ENCODE measurements around the gene HNRNPL. TPM values are rescaled to one million over a fixed set of nuclear protein-coding genes. Genes with fewer than 3 reads are reported as not detected.

The HNRNPL gene
- total RNA-seq, 1 experiment from 2014 or later: 710 TPM

GRCh38 chr19:38889803-38890202 is 40.0 kb upstream of the HNRNPL start:
- no peak overlapping the region for H2BK15ac ChIP-seq (ENCODE audit: low read depth, low read length)

More at GRCh38 chr19:38889803-38890202, 40.0 kb upstream of the HNRNPL start:
- Histone ChIP-seq H3K4ac (ENCODE audit: low read depth, low read length) (no peak overlapping the region), H3T11ph (ENCODE audit: low read length) (no peak overlapping the region), H4K8ac (replicated peaks; ENCODE audit: insufficient read length, low read depth, low read length) (no peak overlapping the region), H3K4me1 (ENCODE audit: insufficient read depth, low read length) (no peaks in the 10 kb centered on the region), H3K23ac (ENCODE audit: insufficient read length, low read depth, low read length) (no peak overlapping the region), H3K56ac (ENCODE audit: insufficient read length, low read depth, low read length) (no peak overlapping the region), H4K20me1 (ENCODE audit: control insufficient read depth, insufficient read depth, insufficient read length) (peaks cover 3% of the 10 kb centered on the region), H3K18ac (ENCODE audit: insufficient read length, low read depth, low read length) (no peak overlapping the region), H3K79me2 (ENCODE audit: insufficient read depth, low read length) (no peaks in the 10 kb centered on the region), H3K9me3 (ENCODE audit: control insufficient read depth, low read depth, low read length) (no peaks in the 10 kb centered on the region), H4K91ac (ENCODE audit: insufficient read length, low read depth, low read length) (no peak overlapping the region), H3K4me2 (ENCODE audit: insufficient read depth, insufficient read length, low read length) (no peak overlapping the region), H3K27me3 (ENCODE audit: insufficient read depth, low read length) (no peaks in the 10 kb centered on the region), H2AFZ (ENCODE audit: low read length) (no peak overlapping the region), H2BK20ac (ENCODE audit: low read depth, low read length, poor library complexity, severe bottlenecking) (no peak overlapping the region), H2BK12ac (ENCODE audit: insufficient read length, low read depth, low read length) (no peak overlapping the region), H3K79me1 (ENCODE audit: insufficient read depth, low read depth, low read length, poor library complexity, severe bottlenecking) (no peaks in the 10 kb centered on the region), H3K23me2 (ENCODE audit: insufficient read length, low read depth, low read length, poor library complexity, severe bottlenecking) (no peaks in the 10 kb centered on the region), H3K9ac (ENCODE audit: extremely low read depth, insufficient read length, low read length) (no peak overlapping the region), H2BK5ac (ENCODE audit: insufficient read length, low read length) (no peak overlapping the region), H2AK5ac (ENCODE audit: insufficient read length, low read length) (no peak overlapping the region), H2BK120ac (ENCODE audit: low read depth, low read length, poor library complexity, severe bottlenecking) (no peak overlapping the region), H3K27ac (ENCODE audit: insufficient read length, low read depth, low read length) (no peak overlapping the region), H3K14ac (ENCODE audit: insufficient read depth, low read length) (no peak overlapping the region), H4K5ac (ENCODE audit: insufficient read length, low read depth, low read length) (no peak overlapping the region)
- Mint-ChIP-seq H3K4me3 (no peak overlapping the region), H3K27me3 (ENCODE audit: low read depth) (no peaks in the 10 kb centered on the region), H3K4me1 (no peaks in the 10 kb centered on the region), H3K27ac (no peak overlapping the region; a peak in 3 of 7 replicates), H3K36me3 (ENCODE audit: insufficient read depth in 1 of 3, low read depth in 3 of 3) (no peaks in the 10 kb centered on the region), H3K9me3 (no peaks in the 10 kb centered on the region)
- no peak for TF ChIP-seq CTCF (conservative IDR thresholded peaks at IDR 0.05)
- no CpG with 5 or more reads among the region's 8 CpGs for WGBS (ENCODE audit: extremely low coverage, insufficient read length, low lambda C conversion rate)
- no peak for DNase-seq
